22Rv1 (cell line): ENCODE results near the gene HDGFL3.
"Not testable (repeated sequence)": the region's sequence is repeated elsewhere in the genome, so short reads cannot be mapped to it uniquely, and the experiment has no call there.

ENCODE experiments used
- CTCF ChIP-seq: fragments of 450-650 bp; IDR thresholded peaks from 2 replicates; pipeline ENCODE4 v1.5.1; 2017; ENCODE audit warnings: mild to moderate bottlenecking
- ZFX ChIP-seq: fragments of 450-650 bp; IDR thresholded peaks from 2 replicates; pipeline ENCODE4 v1.6.1; 2017; ENCODE audit warnings: antibody characterized with exemption, borderline replicate concordance

GRCh38 chr15:83085864-83086552 lies 121.6 kb downstream of the HDGFL3 start:
- not testable (repeated sequence) for TF ChIP-seq CTCF, ZFX
